RWPE1 (cell line): ENCODE measurements around the gene ETV2.
A peak's percentile ranks its signal among the peaks of the same experiment; 100 is the strongest.

Experiments
- CTCF ChIA-PET: fragments of 350-600 bp; sonication (Branson Sonifier 250); formaldehyde crosslinking; extraction: SDS; loops from one replicate; lab custom pipeline; 2021; lab: Yijun Ruan, JAX
- POLR2A ChIA-PET: fragments of 400-600 bp; formaldehyde crosslinking; extraction: SDS; loops from one replicate; lab custom pipeline; 2020; ENCODE audit warnings: antibody characterized with exemption; ENCODE audit not compliant: low non-redundant PET; lab: Yijun Ruan, JAX
- DNase-seq: peaks from one replicate; pipeline ENCODE4 v3.0.0; 2012; ENCODE audit warnings: low spot score
- H3K27ac ChIP-seq: fragments of 450-650 bp; 2 replicates; pipeline ENCODE4 v1.5.1; 2017
- CTCF ChIP-seq: fragments of 450-650 bp; conservative IDR thresholded peaks from 2 replicates; pipeline ENCODE4 v1.5.1; 2017; ENCODE audit warnings: low read depth, mild to moderate bottlenecking

The ETV2 gene

GRCh38 chr19:35693835-35694599 lies 52.5 kb downstream of the ETV2 start:
- CTCF ChIA-PET = interaction anchor here (0.6 to 1.2 kb wide), 4 partner anchors 9 to 72 kb away, joined by 3 to 8 read pairs (median 5); no protein-coding TSS in a partner anchor
- peak; percentile 95 for TF ChIP-seq CTCF
- peak; percentile 86 for DNase-seq
- H3K27ac ChIP-seq = no peak overlapping the region
- POLR2A ChIA-PET = no interaction called here
